Liver (tissue), 9 donors: ENCODE results near the gene CFAP300. TPM values are rescaled to one million over a fixed set of nuclear protein-coding genes. Genes with fewer than 3 reads are reported as not detected.
A peak's percentile ranks its signal among the peaks of the same experiment; 100 is the strongest.

Experiments
- DNase-seq: peaks from one replicate; pipeline ENCODE4 v3.0.0-alpha.2; 2017; ENCODE audit warnings: low spot score
- H3K27ac ChIP-seq, 2 donors: one replicate each; pipeline ENCODE4 v1.7.0; 2013; ENCODE audit warnings: inconsistent platforms in 2 of 2, low read length in 2 of 2, control low read depth in 1 of 2, low read depth in 1 of 2, mild to moderate bottlenecking in 1 of 2
- H3K27me3 ChIP-seq, 4 donors: one replicate each; pipeline versions ENCODE4 v1.6.1 to v1.7.0; 2013; ENCODE audit warnings: low read length in 3 of 4, inconsistent platforms in 1 of 4, mild to moderate bottlenecking in 1 of 4, moderate library complexity in 1 of 4; ENCODE audit not compliant: control insufficient read depth in 4 of 4, insufficient read depth in 4 of 4
- H3K36me3 ChIP-seq, 4 donors: one replicate each; pipeline versions ENCODE4 v1.6.1 to v1.7.0; 2013; ENCODE audit warnings: low read length in 3 of 4, mild to moderate bottlenecking in 3 of 4, low read depth in 1 of 4, moderate library complexity in 1 of 4; ENCODE audit not compliant: control insufficient read depth in 4 of 4, insufficient read depth in 3 of 4
- H3K4me1 ChIP-seq, 4 donors: one replicate each; pipeline versions ENCODE4 v1.6.1 to v1.7.0; 2013; ENCODE audit warnings: low read length in 3 of 4, mild to moderate bottlenecking in 3 of 4, moderate library complexity in 1 of 4; ENCODE audit not compliant: control insufficient read depth in 4 of 4, insufficient read depth in 4 of 4
- H3K4me3 ChIP-seq, 3 donors: one replicate each; pipeline versions ENCODE4 v1.6.1 to v1.7.0; 2013; ENCODE audit warnings: low read length in 3 of 3, control low read depth in 1 of 3, low read depth in 1 of 3, mild to moderate bottlenecking in 1 of 3
- H3K9ac ChIP-seq, 2 donors: one replicate each; pipeline ENCODE4 v1.7.0; 2013; ENCODE audit warnings: low read length in 2 of 2, mild to moderate bottlenecking in 2 of 2, moderate library complexity in 2 of 2, control low read depth in 1 of 2, low read depth in 1 of 2
- H3K9me3 ChIP-seq, 4 donors: one replicate each; pipeline versions ENCODE4 v1.6.1 to v1.7.0; 2013; ENCODE audit warnings: low read length in 3 of 4; ENCODE audit not compliant: control insufficient read depth in 4 of 4
- EGR1 ChIP-seq, 2 donors: IDR thresholded peaks; 2 replicates each; pipeline ENCODE4 v1.6.1; 2016 to 2018; ENCODE audit warnings: antibody characterized with exemption in 2 of 2, low read depth in 2 of 2
- FOXA1 ChIP-seq: IDR thresholded peaks from 2 replicates; pipeline ENCODE4 v1.6.1; 2016; ENCODE audit warnings: antibody characterized with exemption
- FOXA2 ChIP-seq: IDR thresholded peaks from 2 replicates; pipeline ENCODE4 v1.6.1; 2016; ENCODE audit warnings: antibody characterized with exemption
- GABPA ChIP-seq, 2 donors: IDR thresholded peaks in 1 of 2; conservative IDR thresholded peaks in 1 of 2; 2 replicates each; pipeline ENCODE4 v1.6.1; 2016; ENCODE audit warnings: antibody characterized with exemption in 2 of 2, mild to moderate bottlenecking in 1 of 2, moderate library complexity in 1 of 2
- HNF4A ChIP-seq, 2 donors: conservative IDR thresholded peaks; 2 replicates each; pipeline ENCODE4 v1.6.1; 2016; ENCODE audit warnings: antibody characterized with exemption in 2 of 2, mild to moderate bottlenecking in 2 of 2
- HNF4G ChIP-seq: IDR thresholded peaks from 2 replicates; pipeline ENCODE4 v1.6.1; 2016; ENCODE audit warnings: antibody characterized with exemption
- JUND ChIP-seq, 2 donors: IDR thresholded peaks; 2 replicates each; pipeline ENCODE4 v1.6.1; 2016; ENCODE audit warnings: antibody characterized with exemption in 2 of 2
- NR2F2 ChIP-seq: IDR thresholded peaks from 2 replicates; pipeline ENCODE4 v1.6.1; 2016; ENCODE audit warnings: antibody characterized with exemption
- RAD21 ChIP-seq, 2 donors: IDR thresholded peaks; 2 replicates each; pipeline ENCODE4 v1.6.1; 2016; ENCODE audit warnings: antibody characterized with exemption in 2 of 2, mild to moderate bottlenecking in 2 of 2
- RXRA ChIP-seq, 2 donors: IDR thresholded peaks; 2 replicates each; pipeline ENCODE4 v1.6.1; 2017 to 2018; ENCODE audit warnings: antibody characterized with exemption in 2 of 2, mild to moderate bottlenecking in 1 of 2
- SP1 ChIP-seq: IDR thresholded peaks from 2 replicates; pipeline ENCODE4 v1.6.1; 2018; ENCODE audit warnings: antibody characterized with exemption, mild to moderate bottlenecking
- TAF1 ChIP-seq: conservative IDR thresholded peaks from 2 replicates; pipeline ENCODE4 v1.6.1; 2016; ENCODE audit warnings: antibody characterized with exemption, mild to moderate bottlenecking
- YY1 ChIP-seq: IDR thresholded peaks from 2 replicates; pipeline ENCODE4 v1.6.1; 2016; ENCODE audit warnings: antibody characterized with exemption, mild to moderate bottlenecking
- WGBS: extraction: QIAGEN DNeasy Blood & Tissue Kit; methylation state at CpG from one replicate; pipeline ENCODE4 v1.1.7; 2013; 5-methylcytosine and 5-hydroxymethylcytosine counted together
- polyA plus RNA-seq, 2 donors: library from polyadenylated mRNA; stranded (reverse) in 1 of 2; unstranded in 1 of 2; fragments of 200-250 nt in 1 of 2; fragments of >200 nt in 1 of 2; fragmentation: Nextera tagmentation in 1 of 2; extraction: Ambion mirVana in 1 of 2; gene quantifications; one replicate each; pipeline versions ENCODE4 v1.2.1 to v1.2.3, GENCODE V29; 2013 to 2015
- total RNA-seq, 2 donors: library from RNA; depleted of rRNA; stranded (reverse); fragments of >200 nt; gene quantifications; one replicate each; pipeline ENCODE4 v1.2.3, GENCODE V29; 2014
- TF ChIP-seq, protein P1 (sequence below): IDR thresholded peaks from 2 replicates; pipeline ENCODE4 v1.6.1; 2016; ENCODE audit warnings: antibody characterized with exemption, mild to moderate bottlenecking
- TF ChIP-seq, protein P2 (sequence below): IDR thresholded peaks from 2 replicates; pipeline ENCODE4 v1.6.1; 2016; ENCODE audit warnings: antibody characterized with exemption
- TF ChIP-seq, protein P3 (sequence below): IDR thresholded peaks from 2 replicates; pipeline ENCODE4 v1.6.1; 2016; ENCODE audit warnings: antibody characterized with exemption
- TF ChIP-seq, protein P4 (sequence below): fragments of 150-350 bp; IDR thresholded peaks from 2 replicates; pipeline ENCODE4 v1.5.1; 2017; ENCODE audit warnings: improper control_type of control experiment, low read depth, low read length; ENCODE audit not compliant: missing input control
- TF ChIP-seq, protein P5 (sequence below): IDR thresholded peaks from 2 replicates; pipeline ENCODE4 v1.6.1; 2016; ENCODE audit warnings: antibody characterized with exemption
- donor health status: healthy.
- donor health status: healthy.
- donor health status: healthy.
- donor health status: healthy.
- donor health status: healthy.

The CFAP300 gene
- total and polyA plus RNA-seq, 4 donors: 0.09 to 0.22 TPM; not detected in 2

DNA sequence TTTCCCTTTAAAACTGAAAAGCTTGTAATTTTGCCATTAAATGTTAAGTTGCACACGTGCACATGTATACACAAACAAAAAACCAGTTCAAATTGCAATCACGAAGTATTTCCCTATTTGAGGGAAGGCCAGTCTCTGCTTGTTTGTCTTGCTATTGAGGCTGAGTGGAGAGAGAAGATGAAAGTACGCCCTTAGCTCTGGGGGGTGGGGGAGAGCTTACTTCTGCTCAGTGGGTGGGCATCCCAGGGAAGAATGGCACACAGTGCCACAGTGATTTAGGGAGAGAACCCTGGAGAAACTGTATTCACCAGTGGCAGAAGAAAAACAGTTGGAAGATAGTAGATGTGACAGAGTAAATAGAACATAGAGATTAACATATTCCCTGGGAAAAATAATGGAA lies 71.7 kb downstream of the CFAP300 start:
- H3K36me3 ChIP-seq: no peaks in the 10 kb centered on the region
- H3K4me3 ChIP-seq: no peak overlapping the region
- no peaks in the 10 kb centered on the region for H3K9me3 ChIP-seq
- DNase-seq: no peak
- 34% methylated on average over 3 of the region's 3 CpGs for WGBS
- H3K27ac ChIP-seq: no peak overlapping the region
- H3K4me1 ChIP-seq: peaks cover 8 to 29% (median 17%) of the 10 kb centered on the region in 4 donors
- H3K9ac ChIP-seq: no peak overlapping the region
- no peaks in the 10 kb centered on the region for H3K27me3 ChIP-seq
- TF ChIP-seq, protein P1, sequence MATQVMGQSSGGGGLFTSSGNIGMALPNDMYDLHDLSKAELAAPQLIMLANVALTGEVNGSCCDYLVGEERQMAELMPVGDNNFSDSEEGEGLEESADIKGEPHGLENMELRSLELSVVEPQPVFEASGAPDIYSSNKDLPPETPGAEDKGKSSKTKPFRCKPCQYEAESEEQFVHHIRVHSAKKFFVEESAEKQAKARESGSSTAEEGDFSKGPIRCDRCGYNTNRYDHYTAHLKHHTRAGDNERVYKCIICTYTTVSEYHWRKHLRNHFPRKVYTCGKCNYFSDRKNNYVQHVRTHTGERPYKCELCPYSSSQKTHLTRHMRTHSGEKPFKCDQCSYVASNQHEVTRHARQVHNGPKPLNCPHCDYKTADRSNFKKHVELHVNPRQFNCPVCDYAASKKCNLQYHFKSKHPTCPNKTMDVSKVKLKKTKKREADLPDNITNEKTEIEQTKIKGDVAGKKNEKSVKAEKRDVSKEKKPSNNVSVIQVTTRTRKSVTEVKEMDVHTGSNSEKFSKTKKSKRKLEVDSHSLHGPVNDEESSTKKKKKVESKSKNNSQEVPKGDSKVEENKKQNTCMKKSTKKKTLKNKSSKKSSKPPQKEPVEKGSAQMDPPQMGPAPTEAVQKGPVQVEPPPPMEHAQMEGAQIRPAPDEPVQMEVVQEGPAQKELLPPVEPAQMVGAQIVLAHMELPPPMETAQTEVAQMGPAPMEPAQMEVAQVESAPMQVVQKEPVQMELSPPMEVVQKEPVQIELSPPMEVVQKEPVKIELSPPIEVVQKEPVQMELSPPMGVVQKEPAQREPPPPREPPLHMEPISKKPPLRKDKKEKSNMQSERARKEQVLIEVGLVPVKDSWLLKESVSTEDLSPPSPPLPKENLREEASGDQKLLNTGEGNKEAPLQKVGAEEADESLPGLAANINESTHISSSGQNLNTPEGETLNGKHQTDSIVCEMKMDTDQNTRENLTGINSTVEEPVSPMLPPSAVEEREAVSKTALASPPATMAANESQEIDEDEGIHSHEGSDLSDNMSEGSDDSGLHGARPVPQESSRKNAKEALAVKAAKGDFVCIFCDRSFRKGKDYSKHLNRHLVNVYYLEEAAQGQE: no peak
- TF ChIP-seq JUND (IDR thresholded peaks at IDR 0.05) (no peak), NR2F2 (no peak), SP1 (no peak), HNF4G (no peak), RAD21 (IDR thresholded peaks at IDR 0.05) (no peak), YY1 (no peak), TAF1 (no peak)
- TF ChIP-seq, protein P2, sequence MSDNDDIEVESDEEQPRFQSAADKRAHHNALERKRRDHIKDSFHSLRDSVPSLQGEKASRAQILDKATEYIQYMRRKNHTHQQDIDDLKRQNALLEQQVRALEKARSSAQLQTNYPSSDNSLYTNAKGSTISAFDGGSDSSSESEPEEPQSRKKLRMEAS: no peak
- TF ChIP-seq, protein P3, sequence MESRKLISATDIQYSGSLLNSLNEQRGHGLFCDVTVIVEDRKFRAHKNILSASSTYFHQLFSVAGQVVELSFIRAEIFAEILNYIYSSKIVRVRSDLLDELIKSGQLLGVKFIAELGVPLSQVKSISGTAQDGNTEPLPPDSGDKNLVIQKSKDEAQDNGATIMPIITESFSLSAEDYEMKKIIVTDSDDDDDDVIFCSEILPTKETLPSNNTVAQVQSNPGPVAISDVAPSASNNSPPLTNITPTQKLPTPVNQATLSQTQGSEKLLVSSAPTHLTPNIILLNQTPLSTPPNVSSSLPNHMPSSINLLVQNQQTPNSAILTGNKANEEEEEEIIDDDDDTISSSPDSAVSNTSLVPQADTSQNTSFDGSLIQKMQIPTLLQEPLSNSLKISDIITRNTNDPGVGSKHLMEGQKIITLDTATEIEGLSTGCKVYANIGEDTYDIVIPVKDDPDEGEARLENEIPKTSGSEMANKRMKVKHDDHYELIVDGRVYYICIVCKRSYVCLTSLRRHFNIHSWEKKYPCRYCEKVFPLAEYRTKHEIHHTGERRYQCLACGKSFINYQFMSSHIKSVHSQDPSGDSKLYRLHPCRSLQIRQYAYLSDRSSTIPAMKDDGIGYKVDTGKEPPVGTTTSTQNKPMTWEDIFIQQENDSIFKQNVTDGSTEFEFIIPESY: no peak

DNA sequence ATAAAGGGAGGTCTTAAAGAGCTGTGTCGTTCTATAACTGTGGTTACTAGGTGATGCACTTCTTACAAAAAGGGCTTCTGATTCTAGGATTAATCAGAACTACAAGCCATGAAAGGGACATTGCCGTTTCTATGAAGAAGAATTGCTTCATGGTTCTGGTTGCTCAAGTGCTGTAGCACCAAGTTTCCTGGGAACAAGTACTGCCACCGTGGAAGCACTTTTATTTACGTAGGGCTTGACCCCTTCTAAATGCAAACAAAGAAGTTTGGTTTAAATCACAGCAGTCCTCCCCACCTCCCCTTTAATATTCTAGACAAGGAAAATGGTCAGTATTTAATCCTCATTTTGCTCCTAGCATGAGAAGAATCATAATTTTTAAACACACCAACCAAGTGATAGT lies 72.8 kb downstream of the CFAP300 start:
- DNase-seq: no peak
- H3K9ac ChIP-seq: no peak overlapping the region
- TF ChIP-seq NR2F2 (no peak), FOXA1 (no peak), FOXA2 (peak; percentile 49), SP1 (peak; percentile 39), EGR1 (IDR thresholded peaks at IDR 0.05; ENCODE audit: low read depth in 2 of 2) (no peak), TAF1 (no peak), RAD21 (IDR thresholded peaks at IDR 0.05) (peak; percentile 7 to 32), HNF4G (no peak), GABPA (IDR thresholded peaks at IDR 0.05 in 1 of 2, conservative IDR thresholded peaks at IDR 0.05 in 1 of 2) (no peak), YY1 (peak; percentile 46), JUND (IDR thresholded peaks at IDR 0.05) (no peak), HNF4A (conservative IDR thresholded peaks at IDR 0.05) (peak; percentile 47 to 54), RXRA (IDR thresholded peaks at IDR 0.05) (peak; percentile 46 to 53)
- TF ChIP-seq, protein P1: peak; percentile 24
- TF ChIP-seq, protein P4, sequence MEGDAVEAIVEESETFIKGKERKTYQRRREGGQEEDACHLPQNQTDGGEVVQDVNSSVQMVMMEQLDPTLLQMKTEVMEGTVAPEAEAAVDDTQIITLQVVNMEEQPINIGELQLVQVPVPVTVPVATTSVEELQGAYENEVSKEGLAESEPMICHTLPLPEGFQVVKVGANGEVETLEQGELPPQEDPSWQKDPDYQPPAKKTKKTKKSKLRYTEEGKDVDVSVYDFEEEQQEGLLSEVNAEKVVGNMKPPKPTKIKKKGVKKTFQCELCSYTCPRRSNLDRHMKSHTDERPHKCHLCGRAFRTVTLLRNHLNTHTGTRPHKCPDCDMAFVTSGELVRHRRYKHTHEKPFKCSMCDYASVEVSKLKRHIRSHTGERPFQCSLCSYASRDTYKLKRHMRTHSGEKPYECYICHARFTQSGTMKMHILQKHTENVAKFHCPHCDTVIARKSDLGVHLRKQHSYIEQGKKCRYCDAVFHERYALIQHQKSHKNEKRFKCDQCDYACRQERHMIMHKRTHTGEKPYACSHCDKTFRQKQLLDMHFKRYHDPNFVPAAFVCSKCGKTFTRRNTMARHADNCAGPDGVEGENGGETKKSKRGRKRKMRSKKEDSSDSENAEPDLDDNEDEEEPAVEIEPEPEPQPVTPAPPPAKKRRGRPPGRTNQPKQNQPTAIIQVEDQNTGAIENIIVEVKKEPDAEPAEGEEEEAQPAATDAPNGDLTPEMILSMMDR: no peak
- TF ChIP-seq, protein P2: peak; percentile 13
- TF ChIP-seq, protein P3: peak; percentile 14
- TF ChIP-seq, protein P5, sequence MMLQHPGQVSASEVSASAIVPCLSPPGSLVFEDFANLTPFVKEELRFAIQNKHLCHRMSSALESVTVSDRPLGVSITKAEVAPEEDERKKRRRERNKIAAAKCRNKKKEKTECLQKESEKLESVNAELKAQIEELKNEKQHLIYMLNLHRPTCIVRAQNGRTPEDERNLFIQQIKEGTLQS: no peak
- no peaks in the 10 kb centered on the region for H3K36me3 ChIP-seq
- H3K9me3 ChIP-seq: no peaks in the 10 kb centered on the region
- H3K4me1 ChIP-seq: peaks cover 8 to 29% (median 17%) of the 10 kb centered on the region in 4 donors
- 21% methylated on average over 4 of the region's 4 CpGs for WGBS
- H3K4me3 ChIP-seq: no peak overlapping the region
- no peaks in the 10 kb centered on the region for H3K27me3 ChIP-seq
- H3K27ac ChIP-seq: no peak overlapping the region
